Measurements from ENCODE around the gene ARL2BP.

Gene ARL2BP

DNA sequence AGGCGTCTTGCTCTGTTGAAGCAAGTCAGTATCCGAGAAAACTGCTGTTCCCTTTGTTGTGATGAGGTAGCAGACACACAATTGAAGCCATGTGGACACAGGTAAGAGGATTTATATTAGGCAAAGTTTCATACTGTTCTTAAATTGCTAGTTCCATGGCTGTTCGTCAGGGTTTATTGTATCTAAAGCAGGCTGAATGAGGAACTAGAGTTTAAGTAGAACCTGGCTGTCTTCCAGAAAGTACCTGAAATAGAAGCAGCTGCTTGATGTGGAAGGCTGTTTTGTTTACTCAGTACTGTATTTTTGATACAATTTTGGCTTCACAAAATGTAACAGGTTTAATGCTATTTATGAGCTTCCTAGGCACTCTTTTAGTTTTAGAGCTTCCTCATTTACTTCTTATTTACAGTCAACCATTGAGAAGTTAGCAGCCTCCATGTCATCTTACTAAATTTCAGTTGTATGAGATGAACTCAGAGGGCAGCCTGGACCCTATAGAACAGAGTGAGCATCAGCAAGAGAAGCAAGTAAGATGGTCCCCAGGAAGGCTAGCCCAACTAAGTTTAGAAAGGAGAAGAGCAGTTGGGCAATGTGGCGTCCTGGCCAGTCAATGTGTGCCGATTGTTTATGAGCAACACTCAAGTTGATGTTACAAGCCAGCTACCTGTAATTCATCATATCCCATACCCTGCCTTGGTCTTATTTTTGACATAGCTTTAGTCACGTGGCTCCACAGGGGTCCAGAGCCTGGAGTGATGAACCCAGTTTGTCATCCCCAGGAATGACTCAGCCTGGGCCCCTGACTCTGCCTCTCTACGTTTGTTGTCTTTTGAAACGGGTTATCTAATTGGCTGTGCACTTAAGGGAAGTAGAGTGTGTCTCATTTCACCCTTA is 9.7 kb upstream of the ARL2BP start:
- DNase-seq, result no peak

- no peak for DNase-seq
Measured at GRCh38 chr16:57236022-57236350, 9.1 kb upstream of the ARL2BP start.

DNA sequence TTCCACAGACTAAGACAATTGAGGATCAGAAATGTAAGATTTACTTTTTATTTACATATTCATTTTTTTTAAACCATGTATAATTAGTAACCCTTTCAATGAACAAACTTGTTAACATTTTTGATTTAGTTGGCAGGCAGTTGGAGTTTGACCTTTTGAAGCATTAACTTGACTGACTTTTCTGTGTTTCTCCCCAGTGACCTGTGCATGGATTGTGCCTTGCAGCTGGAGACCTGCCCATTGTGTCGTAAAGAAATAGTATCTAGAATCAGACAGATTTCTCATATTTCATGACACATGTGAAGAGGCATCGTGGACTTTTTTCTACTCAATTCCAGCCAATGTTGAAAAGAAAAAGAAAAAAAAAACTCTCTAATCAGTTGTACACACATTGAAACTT is 6.4 kb upstream of the ARL2BP start:
- no peak for DNase-seq

DNA sequence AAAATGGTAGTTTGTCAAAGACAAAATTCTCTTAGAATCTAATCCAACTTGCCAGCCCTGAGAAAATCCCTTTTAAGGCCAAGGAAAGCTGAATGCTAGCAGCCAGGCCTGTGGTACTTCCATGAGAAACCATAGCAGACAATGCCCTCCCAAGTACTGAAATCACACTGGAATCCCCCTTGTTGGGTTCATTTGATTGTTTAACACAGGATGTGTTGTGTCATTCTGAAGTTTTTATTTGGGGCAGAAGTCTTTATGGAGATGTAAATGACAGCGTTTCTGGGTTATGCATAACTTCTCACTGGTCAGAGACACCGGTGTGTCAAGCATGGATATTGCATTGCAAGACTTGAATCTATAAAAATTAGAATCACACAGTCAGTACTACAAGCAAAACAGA is 6.0 kb upstream of the ARL2BP start:
- no peak for DNase-seq

GRCh38 chr16:57240851-57241250 is 4.2 kb upstream of the ARL2BP start:
- DNase-seq, result no peak

DNA sequence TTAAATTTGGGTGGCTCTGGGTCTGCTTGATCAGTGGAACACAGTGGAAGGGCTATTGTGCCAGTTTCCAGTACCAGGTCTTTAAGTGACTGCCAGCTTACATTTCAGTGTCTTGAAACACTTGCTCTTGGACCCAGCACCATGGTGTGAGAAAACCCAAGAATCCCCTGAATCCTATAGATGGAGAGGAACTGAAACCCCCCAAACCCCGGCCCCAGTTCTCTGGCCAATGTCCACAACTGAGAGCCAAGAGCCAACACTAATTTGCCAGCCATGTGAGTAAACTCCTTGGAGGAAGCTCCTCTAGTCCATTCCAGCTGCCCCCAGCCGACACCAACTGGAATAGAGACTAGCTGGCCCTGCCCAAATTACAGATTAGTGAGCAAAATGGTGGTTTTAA is 2.4 kb upstream of the ARL2BP start:
- no peak for DNase-seq

GRCh38 chr16:57244463-57244766 is 644 bp upstream of the ARL2BP start:
- no peak for DNase-seq

GRCh38 chr16:57245472-57246113 is 534 bp downstream of the ARL2BP start:
- DNase-seq, result peak; percentile 64

DNA sequence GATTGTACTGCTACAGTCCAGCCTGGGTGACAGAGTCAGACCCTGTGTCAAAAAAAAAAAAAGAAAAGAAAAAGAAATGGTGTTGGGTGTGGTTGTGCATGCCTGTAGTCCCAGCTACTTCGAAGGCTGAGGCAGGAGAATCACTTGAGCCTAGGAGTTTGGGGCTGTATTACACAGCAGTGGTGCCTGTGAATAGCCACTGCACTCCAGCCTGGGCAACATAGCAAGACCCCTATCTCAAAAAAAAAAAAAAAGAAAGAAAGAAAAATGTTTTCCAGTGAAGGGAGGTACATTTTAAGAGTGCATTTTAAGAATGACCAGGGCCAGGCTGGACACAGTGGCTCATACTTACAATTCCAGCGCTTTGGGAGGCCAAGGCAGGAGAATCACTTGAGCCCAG is 6.3 kb downstream of the ARL2BP start:
- no peak for DNase-seq

DNA sequence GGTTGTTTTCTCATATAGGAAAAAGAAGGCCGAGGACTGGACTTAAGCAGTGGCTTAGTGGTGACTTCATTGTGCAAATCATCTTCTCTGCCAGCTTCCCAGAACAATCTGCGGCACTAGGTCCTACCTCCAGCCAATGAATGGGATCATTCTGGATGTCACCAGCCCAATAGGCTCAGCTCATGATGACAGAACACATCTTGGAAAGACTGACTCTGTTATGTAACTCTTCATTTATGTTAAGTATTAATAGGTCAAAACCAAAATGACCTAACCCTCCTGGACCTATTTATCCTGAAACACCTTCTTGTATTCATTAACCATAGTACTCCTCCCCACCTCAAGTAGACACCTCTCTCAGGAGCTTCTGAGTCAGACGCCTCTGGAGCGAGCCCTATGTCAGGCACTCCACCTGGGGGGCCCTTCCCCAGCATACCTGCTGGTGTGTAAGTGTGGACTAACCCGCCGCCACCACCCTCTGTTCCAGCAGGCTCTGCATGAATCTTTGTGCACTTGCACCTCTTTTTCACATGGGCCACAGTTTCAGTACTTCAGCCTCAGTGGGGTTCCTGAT is 7.2 kb downstream of the ARL2BP start:
- DNase-seq, result no peak

DNA sequence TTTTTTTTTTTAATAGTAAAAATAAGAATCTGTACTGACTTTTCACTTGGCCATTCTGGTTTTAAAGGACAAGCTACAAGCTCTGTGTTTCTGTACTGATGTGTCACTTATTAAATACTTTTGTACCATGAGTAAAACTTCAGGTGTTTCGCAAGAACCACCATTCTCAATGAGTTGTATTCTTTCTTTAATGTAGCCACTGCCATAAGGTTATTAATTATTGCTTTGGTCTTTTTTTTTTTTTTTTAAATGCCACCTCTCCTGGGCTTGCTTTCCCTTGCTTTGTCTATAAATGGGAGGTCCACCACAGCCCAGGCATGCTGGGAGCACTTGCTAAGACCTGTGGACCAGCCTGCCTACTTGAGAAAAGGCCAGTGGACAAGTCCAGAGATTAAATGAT is 8.4 kb downstream of the ARL2BP start:
- no peak for DNase-seq

DNA sequence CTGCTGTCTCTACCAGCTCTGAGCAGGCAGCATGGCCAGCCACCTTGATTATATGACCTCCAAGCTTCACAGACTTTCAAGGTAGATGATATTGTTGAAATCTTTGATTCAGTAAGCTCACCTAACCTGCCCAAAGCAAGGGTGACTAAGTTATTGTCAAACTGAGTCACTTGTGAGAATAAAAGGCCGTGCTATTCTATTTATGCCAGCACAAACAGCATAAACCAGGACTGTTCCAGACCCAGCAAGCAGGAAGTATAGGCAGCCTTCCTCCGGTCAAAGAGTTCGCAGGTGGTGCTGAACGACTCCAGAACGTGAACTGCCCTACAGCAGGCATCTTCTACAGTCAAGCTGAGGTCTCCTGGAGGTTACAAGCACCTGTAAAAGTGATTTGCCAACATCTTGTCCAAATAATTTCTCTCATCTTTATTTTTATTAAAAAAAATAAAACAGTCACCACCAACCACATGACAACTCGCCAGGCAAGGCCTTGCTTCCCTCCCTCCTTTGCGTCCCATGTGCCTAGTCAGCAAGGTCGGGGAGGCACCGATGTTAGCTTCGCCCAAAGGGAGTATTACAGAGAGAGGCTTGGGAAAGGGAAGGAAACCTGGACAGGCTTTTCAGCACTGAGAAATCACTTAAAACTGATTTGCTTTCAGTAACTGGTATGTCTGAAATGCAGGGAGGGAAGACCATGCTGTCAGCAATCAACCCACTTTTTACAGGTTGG is 10.8 kb downstream of the ARL2BP start:
- DNase-seq, result no peak

DNA sequence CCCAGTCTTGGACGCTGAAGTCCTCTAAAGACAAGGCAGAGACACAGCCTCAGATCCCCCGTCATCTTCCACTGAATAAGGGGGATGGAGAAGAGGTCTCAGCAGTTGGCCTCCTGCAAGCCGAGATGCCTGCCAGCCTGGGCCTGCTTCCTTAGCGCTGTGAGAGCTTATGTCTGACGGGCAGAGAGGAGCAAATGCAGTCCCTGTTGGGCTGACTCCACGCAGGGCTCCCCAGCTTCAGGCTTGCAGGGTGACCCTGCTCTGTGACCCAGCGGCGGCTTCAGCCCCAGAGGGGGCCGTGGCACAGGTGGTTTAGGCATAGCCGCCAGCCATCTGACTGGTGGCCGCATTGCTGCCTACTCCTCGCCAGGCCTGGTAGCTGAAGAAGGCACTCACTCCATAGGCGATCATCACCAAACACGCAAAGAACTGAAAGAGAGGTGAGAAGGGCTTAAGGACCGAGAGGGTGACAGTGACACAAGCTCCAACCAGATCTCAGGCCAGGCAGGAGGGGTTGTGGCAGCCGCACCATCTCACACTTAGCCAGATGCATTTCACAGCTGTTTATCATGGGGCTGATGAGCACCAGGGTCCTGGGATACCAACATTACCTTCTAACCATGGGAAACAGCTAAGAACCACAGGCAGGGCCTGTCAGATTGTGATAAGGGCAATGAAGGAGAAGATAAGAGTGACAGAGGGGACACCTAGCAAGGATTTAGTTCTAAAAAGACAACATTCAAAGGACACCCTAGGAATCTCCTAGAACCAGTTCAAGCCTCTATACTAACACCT is 11.7 kb downstream of the ARL2BP start:
- DNase-seq, result no peak

GRCh38 chr16:57257455-57258070 is 12.5 kb downstream of the ARL2BP start:
- DNase-seq, result no peak

DNA sequence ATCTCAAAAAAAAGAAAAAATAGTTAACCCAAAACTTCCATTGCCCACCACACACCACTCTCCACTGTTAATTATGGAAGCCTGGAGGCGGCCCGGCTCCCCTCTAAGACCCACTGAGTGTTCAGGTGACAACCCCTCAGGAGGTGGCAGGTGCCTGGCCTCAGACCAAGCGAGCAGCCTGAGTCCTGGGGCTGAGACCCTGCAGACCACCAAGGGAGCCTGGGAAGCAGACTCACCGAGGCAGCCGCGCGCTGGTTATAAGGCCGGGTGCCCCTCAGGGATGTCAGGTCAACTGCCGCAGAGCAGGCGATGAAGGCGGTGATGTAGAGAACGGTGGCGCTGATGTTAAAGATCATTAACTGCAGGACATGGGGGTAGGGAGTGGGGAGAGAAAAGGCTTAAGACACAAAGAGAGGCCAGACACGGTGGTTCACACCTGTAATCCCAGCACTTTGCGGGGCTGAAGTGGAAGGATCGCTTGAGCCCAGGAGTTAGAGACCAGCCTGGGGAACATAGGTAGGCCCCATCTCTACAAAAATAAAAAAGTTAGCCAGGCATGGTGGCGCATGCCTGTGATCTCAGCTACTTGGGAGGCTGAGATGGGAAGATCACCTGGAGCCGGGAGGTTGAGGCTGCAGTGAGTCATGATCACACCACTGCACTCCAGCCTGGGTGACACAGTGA is 13.3 kb downstream of the ARL2BP start:
- no peak for DNase-seq

DNA sequence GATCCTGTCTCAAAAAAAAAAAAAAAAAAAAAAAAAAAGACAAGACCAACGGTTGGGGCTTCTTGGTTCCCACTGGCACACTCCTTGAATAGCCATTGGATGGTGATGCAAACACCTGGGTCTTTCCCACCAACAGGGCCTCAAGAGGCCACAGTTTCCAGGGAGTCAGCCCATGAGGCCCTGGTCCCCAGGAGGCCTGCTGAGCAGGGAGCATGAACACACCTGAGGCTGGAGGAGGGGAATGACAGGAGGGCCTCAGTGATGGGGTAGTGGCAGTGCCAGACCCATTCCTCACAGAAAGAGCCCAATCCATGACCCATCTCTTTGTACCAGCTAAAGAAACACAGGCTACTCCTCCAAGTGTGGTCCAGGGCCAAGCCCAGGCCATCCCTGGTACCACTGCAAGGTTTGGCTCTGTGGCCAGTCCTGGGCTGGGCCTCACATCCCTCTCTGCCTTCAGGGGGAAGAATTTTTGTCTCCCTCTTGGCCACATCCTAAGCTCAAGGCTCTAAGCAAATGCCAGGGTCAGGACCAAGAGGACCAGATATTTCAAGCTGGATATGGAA is 13.9 kb downstream of the ARL2BP start:
- DNase-seq, result no peak

DNA sequence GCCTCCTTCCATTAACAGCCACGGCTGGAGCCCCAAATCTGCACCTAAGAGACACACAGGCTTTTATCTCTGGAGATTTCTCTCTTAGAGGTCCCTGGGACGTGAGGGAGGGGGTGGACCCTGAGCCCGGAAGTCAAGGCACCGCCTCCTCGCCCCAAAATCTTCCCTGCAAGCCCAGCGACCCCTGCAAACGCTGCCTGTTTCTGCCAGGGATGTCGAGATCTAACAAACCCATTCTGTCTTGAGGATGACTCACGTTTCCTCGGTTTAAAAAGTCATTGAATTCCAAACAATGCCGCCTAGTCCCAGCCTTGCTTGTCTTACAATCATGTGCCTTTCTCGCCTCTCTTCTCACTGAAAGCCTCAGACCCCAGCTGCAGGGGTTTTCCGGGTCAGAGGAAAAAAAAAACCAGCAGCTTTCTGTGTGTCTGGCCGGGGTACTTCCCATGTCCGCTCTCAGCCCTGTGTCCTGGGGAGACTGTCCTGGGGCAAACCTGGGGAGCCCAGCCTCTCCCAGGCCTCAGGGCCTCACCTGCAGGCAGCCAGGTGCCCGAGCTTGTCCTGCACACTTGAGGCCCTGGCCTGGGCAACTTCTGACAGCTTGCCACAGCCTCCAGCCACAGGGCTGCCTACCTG is 15.4 kb downstream of the ARL2BP start:
- no peak for DNase-seq

DNA sequence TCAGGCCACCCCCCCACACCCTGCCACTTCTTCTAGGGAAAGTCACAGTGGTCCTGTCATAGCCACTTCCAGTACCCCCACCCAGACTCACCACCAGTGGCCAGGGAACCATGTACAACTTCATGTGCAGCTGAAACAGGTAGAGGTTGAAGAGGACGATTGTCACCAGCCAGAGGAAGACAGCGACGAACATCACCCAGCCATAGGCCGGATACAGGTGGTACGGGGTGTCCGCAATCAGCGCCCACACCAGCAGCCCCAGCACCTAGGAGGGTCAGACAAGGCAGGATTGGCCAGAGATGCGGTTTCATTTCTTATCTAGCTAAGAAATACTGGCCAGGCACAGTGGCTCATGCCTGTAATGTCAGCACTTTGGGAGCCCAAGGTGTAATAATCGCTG is 16.7 kb downstream of the ARL2BP start:
- no peak for DNase-seq

DNA sequence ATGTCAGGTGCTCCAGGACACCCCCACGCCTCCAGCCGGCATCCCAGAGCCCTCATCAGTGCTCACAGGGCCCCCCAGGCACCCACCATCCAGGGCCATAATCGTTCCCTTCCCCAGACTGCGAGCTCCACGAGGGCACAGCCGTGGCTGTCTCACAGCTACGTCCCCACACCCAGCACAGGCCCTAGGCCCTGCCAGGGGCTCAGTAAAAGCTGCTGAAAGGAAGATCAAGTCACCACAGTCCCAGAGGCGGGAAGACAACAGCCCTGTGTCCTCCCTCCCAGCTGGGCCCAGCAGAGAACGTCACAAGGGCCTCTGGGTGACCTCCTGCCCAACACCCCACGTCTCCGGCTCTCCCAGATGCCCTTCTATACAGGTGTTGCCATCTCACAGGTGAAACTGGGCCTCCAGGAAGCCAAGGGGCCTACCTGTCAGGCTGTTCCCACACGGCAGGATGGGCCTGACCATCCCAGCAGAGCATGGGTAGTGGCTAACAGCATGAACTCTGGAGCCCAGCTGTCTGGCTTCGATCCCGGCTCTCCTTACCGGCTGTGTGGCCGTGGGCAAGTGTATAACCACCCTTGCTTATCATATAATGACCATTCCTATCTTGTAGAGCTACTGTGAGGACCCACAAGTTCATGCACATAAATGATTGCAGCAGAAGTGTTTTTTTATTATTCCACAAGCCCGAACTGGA is 17.9 kb downstream of the ARL2BP start:
- no peak for DNase-seq
